MM.1S (cell line): ENCODE data around the gene BANK1.

Experiments used
- EZH2 ChIP-seq: fragments of 300-600 bp; sonication (generic); optimal IDR thresholded peaks from 2 replicates; pipeline ENCODE3; 2017; ENCODE audit warnings: low read depth, mild to moderate bottlenecking, antibody characterized with exemption, low read length, mixed read lengths
- EZH2phosphoT487 ChIP-seq: fragments of 300-600 bp; sonication (generic); IDR thresholded peaks from 2 replicates; pipeline ENCODE4 v1.6.1; 2018; ENCODE audit warnings: antibody characterized with exemption, low read length
- TF ChIP-seq, protein P1 (sequence below): fragments of 300-600 bp; sonication (generic); IDR thresholded peaks from 2 replicates; pipeline ENCODE4 v1.5.1; 2016; ENCODE audit warnings: antibody characterized with exemption, low read length, mixed read lengths

GRCh38 chr4:101843054-101843453, 52.5 kb downstream of the BANK1 start:
- TF ChIP-seq, protein P1, sequence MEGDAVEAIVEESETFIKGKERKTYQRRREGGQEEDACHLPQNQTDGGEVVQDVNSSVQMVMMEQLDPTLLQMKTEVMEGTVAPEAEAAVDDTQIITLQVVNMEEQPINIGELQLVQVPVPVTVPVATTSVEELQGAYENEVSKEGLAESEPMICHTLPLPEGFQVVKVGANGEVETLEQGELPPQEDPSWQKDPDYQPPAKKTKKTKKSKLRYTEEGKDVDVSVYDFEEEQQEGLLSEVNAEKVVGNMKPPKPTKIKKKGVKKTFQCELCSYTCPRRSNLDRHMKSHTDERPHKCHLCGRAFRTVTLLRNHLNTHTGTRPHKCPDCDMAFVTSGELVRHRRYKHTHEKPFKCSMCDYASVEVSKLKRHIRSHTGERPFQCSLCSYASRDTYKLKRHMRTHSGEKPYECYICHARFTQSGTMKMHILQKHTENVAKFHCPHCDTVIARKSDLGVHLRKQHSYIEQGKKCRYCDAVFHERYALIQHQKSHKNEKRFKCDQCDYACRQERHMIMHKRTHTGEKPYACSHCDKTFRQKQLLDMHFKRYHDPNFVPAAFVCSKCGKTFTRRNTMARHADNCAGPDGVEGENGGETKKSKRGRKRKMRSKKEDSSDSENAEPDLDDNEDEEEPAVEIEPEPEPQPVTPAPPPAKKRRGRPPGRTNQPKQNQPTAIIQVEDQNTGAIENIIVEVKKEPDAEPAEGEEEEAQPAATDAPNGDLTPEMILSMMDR = no peak
- TF ChIP-seq EZH2phosphoT487 (no peak), EZH2 (no peak)
